MM.1S (cell line): Measurements from ENCODE around the gene VENTX.

Source experiments
- DNase-seq: peaks from one replicate; pipeline ENCODE4 v3.0.0-alpha.2; 2015
- H2AFZ ChIP-seq: fragments of 300-600 bp; sonication (generic); 2 replicates; pipeline ENCODE4 v1.6.0; 2016; ENCODE audit warnings: antibody characterized with exemption, low read length
- H3F3A ChIP-seq: fragments of 300-600 bp; sonication (generic); 2 replicates; pipeline ENCODE4 v1.6.1; 2016; ENCODE audit warnings: mild to moderate bottlenecking, antibody characterized with exemption, low read length, moderate library complexity, mixed read lengths; ENCODE audit not compliant: insufficient read depth
- H3K27ac ChIP-seq: fragments of 300-600 bp; sonication (generic); 2 replicates; pipeline ENCODE4 v1.5.1; 2016; ENCODE audit warnings: mild to moderate bottlenecking, low read length
- H3K27me3 ChIP-seq: fragments of 300-600 bp; sonication (generic); replicated peaks from 2 replicates; pipeline ENCODE4 v1.6.0; 2016; ENCODE audit warnings: low read length; ENCODE audit not compliant: insufficient read depth
- H3K36me3 ChIP-seq: fragments of 300-600 bp; sonication (generic); replicated peaks from 2 replicates; pipeline ENCODE4 v1.6.1; 2016; ENCODE audit warnings: mild to moderate bottlenecking, low read length, mixed read lengths; ENCODE audit not compliant: insufficient read depth
- H3K4me1 ChIP-seq: fragments of 300-600 bp; sonication (generic); 2 replicates; pipeline ENCODE4 v1.6.1; 2016; ENCODE audit warnings: low read length, mixed read lengths
- H3K4me2 ChIP-seq: fragments of 300-600 bp; sonication (generic); 2 replicates; pipeline ENCODE4 v1.6.0; 2016; ENCODE audit warnings: low read depth, low read length
- H3K4me3 ChIP-seq: fragments of 300-600 bp; sonication (generic); 2 replicates; pipeline ENCODE4 v1.5.1; 2016; ENCODE audit warnings: low read length, mixed read lengths
- H3K79me2 ChIP-seq: fragments of 300-600 bp; sonication (generic); 2 replicates; pipeline ENCODE4 v1.6.1; 2016; ENCODE audit warnings: mixed run types, low read length, mixed read lengths
- H3K9ac ChIP-seq: fragments of 300-600 bp; sonication (generic); 2 replicates; pipeline ENCODE4 v1.6.1; 2016; ENCODE audit warnings: low read length, mixed read lengths
- H3K9me2 ChIP-seq: fragments of 300-600 bp; sonication (generic); replicated peaks from 2 replicates; pipeline ENCODE4 v1.6.1; 2016; ENCODE audit warnings: mild to moderate bottlenecking, low read length, mixed read lengths; ENCODE audit not compliant: insufficient read depth
- H3K9me3 ChIP-seq: fragments of 300-600 bp; sonication (generic); replicated peaks from 2 replicates; pipeline ENCODE4 v1.6.1; 2016; ENCODE audit warnings: mild to moderate bottlenecking, low read length, mixed read lengths; ENCODE audit not compliant: insufficient read depth
- H4K20me1 ChIP-seq: fragments of 300-600 bp; sonication (generic); 2 replicates; pipeline ENCODE4 v1.6.1; 2016; ENCODE audit warnings: mild to moderate bottlenecking, low read length, moderate library complexity, mixed read lengths; ENCODE audit not compliant: insufficient read depth
- EZH2 ChIP-seq: fragments of 300-600 bp; sonication (generic); optimal IDR thresholded peaks from 2 replicates; pipeline ENCODE3; 2017; ENCODE audit warnings: low read depth, mild to moderate bottlenecking, antibody characterized with exemption, low read length, mixed read lengths
- EZH2phosphoT487 ChIP-seq: fragments of 300-600 bp; sonication (generic); IDR thresholded peaks from 2 replicates; pipeline ENCODE4 v1.6.1; 2018; ENCODE audit warnings: antibody characterized with exemption, low read length
- TF ChIP-seq, protein P1 (sequence below): fragments of 300-600 bp; sonication (generic); IDR thresholded peaks from 2 replicates; pipeline ENCODE4 v1.5.1; 2016; ENCODE audit warnings: antibody characterized with exemption, low read length, mixed read lengths

Gene VENTX

DNA sequence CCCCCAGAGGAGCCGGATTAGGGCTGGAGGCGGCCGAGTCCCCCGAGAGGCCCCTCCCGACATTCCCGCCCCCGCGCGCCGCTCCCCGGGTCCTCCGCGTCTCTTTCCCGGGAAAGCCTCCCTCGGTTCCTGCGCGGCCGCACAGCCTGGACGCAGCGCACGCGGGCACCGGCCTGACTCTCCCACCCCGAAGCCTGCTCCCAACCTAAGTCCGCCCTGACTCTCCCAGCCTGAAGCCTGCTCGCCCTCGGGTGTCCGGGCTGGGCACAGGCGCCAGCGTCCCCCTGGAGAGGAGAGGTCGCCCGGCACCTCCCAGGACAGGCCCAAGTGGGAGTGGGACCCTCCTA is 441 bp upstream of the VENTX start:
- no peak overlapping the region for H3K9ac ChIP-seq
- TF ChIP-seq EZH2 = no peak
- TF ChIP-seq EZH2phosphoT487 = no peak
- TF ChIP-seq, protein P1, sequence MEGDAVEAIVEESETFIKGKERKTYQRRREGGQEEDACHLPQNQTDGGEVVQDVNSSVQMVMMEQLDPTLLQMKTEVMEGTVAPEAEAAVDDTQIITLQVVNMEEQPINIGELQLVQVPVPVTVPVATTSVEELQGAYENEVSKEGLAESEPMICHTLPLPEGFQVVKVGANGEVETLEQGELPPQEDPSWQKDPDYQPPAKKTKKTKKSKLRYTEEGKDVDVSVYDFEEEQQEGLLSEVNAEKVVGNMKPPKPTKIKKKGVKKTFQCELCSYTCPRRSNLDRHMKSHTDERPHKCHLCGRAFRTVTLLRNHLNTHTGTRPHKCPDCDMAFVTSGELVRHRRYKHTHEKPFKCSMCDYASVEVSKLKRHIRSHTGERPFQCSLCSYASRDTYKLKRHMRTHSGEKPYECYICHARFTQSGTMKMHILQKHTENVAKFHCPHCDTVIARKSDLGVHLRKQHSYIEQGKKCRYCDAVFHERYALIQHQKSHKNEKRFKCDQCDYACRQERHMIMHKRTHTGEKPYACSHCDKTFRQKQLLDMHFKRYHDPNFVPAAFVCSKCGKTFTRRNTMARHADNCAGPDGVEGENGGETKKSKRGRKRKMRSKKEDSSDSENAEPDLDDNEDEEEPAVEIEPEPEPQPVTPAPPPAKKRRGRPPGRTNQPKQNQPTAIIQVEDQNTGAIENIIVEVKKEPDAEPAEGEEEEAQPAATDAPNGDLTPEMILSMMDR = no peak
- H3K9me3 ChIP-seq = no peaks in the 10 kb centered on the region
- H3F3A ChIP-seq = no peaks in the 10 kb centered on the region
- no peaks in the 10 kb centered on the region for H3K79me2 ChIP-seq
- H3K27ac ChIP-seq = no peak overlapping the region
- H3K4me1 ChIP-seq = peaks cover 5% of the 10 kb centered on the region; the same call in 1 of the 2 replicates
- no peak overlapping the region for H3K4me2 ChIP-seq
- H3K36me3 ChIP-seq = no peaks in the 10 kb centered on the region
- H3K9me2 ChIP-seq = no peaks in the 10 kb centered on the region
- H4K20me1 ChIP-seq = no peaks in the 10 kb centered on the region
- no peak for DNase-seq
- no peak overlapping the region for H2AFZ ChIP-seq
- no peak overlapping the region for H3K4me3 ChIP-seq
- peaks cover 72% of the 10 kb centered on the region for H3K27me3 ChIP-seq

DNA sequence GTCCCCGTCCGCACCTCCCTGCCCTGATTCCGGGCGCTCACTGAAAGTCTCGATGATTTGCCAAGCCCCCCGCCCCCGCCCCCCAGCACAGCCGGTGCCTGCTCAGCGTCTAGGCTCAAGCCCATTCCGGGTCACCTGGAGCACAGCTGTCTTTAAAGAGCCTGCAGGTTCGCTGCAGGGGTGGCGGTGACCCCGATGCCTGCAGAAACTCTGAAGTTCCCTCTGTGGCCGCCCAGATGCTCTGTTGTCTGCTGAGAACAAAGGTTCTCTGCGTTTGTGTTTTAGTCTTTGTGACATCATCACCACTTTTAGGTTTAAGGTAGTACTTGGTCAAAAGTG is 780 bp downstream of the VENTX start:
- H3K79me2 ChIP-seq = no peaks in the 10 kb centered on the region
- H3K27ac ChIP-seq = no peak overlapping the region
- peaks cover 6% of the 10 kb centered on the region; the same call in 1 of the 2 replicates for H3K4me1 ChIP-seq
- H2AFZ ChIP-seq = no peak overlapping the region
- H3F3A ChIP-seq = no peaks in the 10 kb centered on the region
- no peak overlapping the region for H3K4me2 ChIP-seq
- peaks cover 65% of the 10 kb centered on the region for H3K27me3 ChIP-seq
- no peak overlapping the region for H3K9ac ChIP-seq
- H3K36me3 ChIP-seq = no peaks in the 10 kb centered on the region
- TF ChIP-seq EZH2phosphoT487 (no peak), EZH2 (no peak)
- TF ChIP-seq, protein P1 = no peak
- no peaks in the 10 kb centered on the region for H4K20me1 ChIP-seq
- no peak for DNase-seq
- no peaks in the 10 kb centered on the region for H3K9me2 ChIP-seq
- no peaks in the 10 kb centered on the region for H3K9me3 ChIP-seq
- no peak overlapping the region for H3K4me3 ChIP-seq

DNA sequence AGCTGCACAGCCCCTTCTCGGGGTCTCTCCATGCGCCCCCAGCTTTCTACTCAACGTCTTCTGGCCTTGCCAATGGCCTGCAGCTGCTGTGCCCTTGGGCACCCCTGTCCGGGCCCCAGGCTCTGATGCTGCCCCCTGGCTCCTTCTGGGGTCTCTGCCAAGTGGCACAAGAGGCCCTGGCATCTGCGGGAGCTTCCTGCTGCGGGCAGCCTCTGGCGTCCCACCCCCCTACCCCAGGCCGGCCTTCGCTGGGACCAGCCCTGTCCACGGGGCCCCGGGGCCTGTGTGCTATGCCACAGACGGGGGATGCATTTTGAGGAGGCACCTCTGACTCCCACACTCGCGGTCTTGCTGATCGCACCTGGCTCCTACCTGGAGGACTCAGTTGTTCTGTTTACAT is 2.3 kb downstream of the VENTX start:
- peaks cover 6% of the 10 kb centered on the region; the same call in 1 of the 2 replicates for H3K4me1 ChIP-seq
- no peak overlapping the region for H3K4me2 ChIP-seq
- no peak overlapping the region for H3K27ac ChIP-seq
- H3F3A ChIP-seq = no peaks in the 10 kb centered on the region
- no peaks in the 10 kb centered on the region for H3K36me3 ChIP-seq
- no peak overlapping the region for H3K4me3 ChIP-seq
- H3K9me2 ChIP-seq = no peaks in the 10 kb centered on the region
- no peaks in the 10 kb centered on the region for H3K79me2 ChIP-seq
- no peak for DNase-seq
- H3K9ac ChIP-seq = no peak overlapping the region
- H3K9me3 ChIP-seq = no peaks in the 10 kb centered on the region
- no peak for TF ChIP-seq EZH2phosphoT487
- TF ChIP-seq EZH2 = no peak
- TF ChIP-seq, protein P1 = no peak
- H4K20me1 ChIP-seq = no peaks in the 10 kb centered on the region
- H2AFZ ChIP-seq = no peak overlapping the region
- H3K27me3 ChIP-seq = peaks cover 70% of the 10 kb centered on the region
